GM21447 (cell line): Measurements from ENCODE around the gene CADM4.
A peak's percentile ranks its signal among the peaks of the same experiment; 100 is the strongest.
"Not testable (repeated sequence)": the region's sequence is repeated elsewhere in the genome, so short reads cannot be mapped to it uniquely, and the experiment has no call there.

Source experiments
- ATAC-seq: cut with Tn5 transposase; IDR thresholded peaks from one replicate; pipeline ENCODE4 v1.9.1; 2021; ENCODE audit not compliant: unreplicated experiment

Gene CADM4

GRCh38 chr19:43639519-43640423 is at the start of gene CADM4:
Gene CADM4, minus strand, starts transcription at chr19:43639850. Its CDS starts 60 bp downstream, at chr19:43639790.
- no peak for ATAC-seq

GRCh38 chr19:43688059-43688701 is 48.5 kb upstream of the CADM4 start:
- no peak for ATAC-seq

GRCh38 chr19:43687660-43687997 is 48.0 kb upstream of the CADM4 start:
- ATAC-seq, result no peak

GRCh38 chr19:43684326-43684725 is 44.7 kb upstream of the CADM4 start:
- no peak for ATAC-seq

GRCh38 chr19:43683905-43684304 is 44.3 kb upstream of the CADM4 start:
- ATAC-seq, result no peak

GRCh38 chr19:43682824-43683661 is 43.4 kb upstream of the CADM4 start:
- ATAC-seq, result no peak

GRCh38 chr19:43682269-43682668 is 42.6 kb upstream of the CADM4 start:
- ATAC-seq, result not testable (repeated sequence)

- ATAC-seq, result no peak
Measured at GRCh38 chr19:43681821-43682220, 42.2 kb upstream of the CADM4 start.

- no peak for ATAC-seq
Measured at GRCh38 chr19:43678512-43679261, 39.0 kb upstream of the CADM4 start.

- no peak for ATAC-seq
Measured at GRCh38 chr19:43675906-43676305, 36.3 kb upstream of the CADM4 start.

GRCh38 chr19:43675269-43675879 is 35.7 kb upstream of the CADM4 start:
- ATAC-seq, result no peak

- ATAC-seq, result no peak
Measured at GRCh38 chr19:43674596-43674995, 34.9 kb upstream of the CADM4 start.

- ATAC-seq, result no peak
Measured at GRCh38 chr19:43674183-43674582, 34.5 kb upstream of the CADM4 start.

GRCh38 chr19:43673637-43674036 is 34.0 kb upstream of the CADM4 start:
- no peak for ATAC-seq

GRCh38 chr19:43672061-43672679 is 32.5 kb upstream of the CADM4 start:
- no peak for ATAC-seq

- ATAC-seq, result peak; percentile 87
Measured at GRCh38 chr19:43668406-43669109, 28.9 kb upstream of the CADM4 start.

GRCh38 chr19:43667876-43668405 is 28.3 kb upstream of the CADM4 start:
- ATAC-seq, result no peak

- no peak for ATAC-seq
Measured at GRCh38 chr19:43667126-43667875, 27.7 kb upstream of the CADM4 start.
